ENCODE data around the gene DNAH11.
A peak's percentile ranks its signal among the peaks of the same experiment; 100 is the strongest.

DNAH11 gene

GRCh38 chr7:21943436-21943835 is 400.6 kb downstream of the DNAH11 start:
- peaks cover 0 to 35% (median 0%) of the 10 kb centered on the region in 11 experiments; a peak in 4 of 22 replicates for H4K20me1 ChIP-seq
- H3K4me2 ChIP-seq: peak overlapping the region; percentile 76 to 97 (median 90)
- H3K9me3 ChIP-seq (replicated peaks in 1 of 11): peaks cover 0 to 6% (median 5%) of the 10 kb centered on the region in 11 experiments; a peak in 15 of 22 replicates
- peak overlapping the region in 8 of 11 experiments; percentile 88 to 98 (median 93); a peak in 13 of 22 replicates for H3K9ac ChIP-seq
- no peak for TF ChIP-seq Cebpa-rat (IDR thresholded peaks at IDR 0.05)
- H3K27ac ChIP-seq: peak overlapping the region in 3 of 11 experiments; percentile 67 to 95 (median 80); a peak in 3 of 22 replicates
- no peaks in the 10 kb centered on the region for H3K27me3 ChIP-seq
- H3K4me3 ChIP-seq: peak overlapping the region in 6 of 10 experiments; percentile 11 to 89 (median 81); a peak in 7 of 20 replicates
- peaks cover 2 to 24% (median 16%) of the 10 kb centered on the region in 11 experiments; a peak in 18 of 22 replicates for H3K36me3 ChIP-seq
- peaks cover 63 to 86% (median 85%) of the 10 kb centered on the region in 10 experiments for H3K4me1 ChIP-seq

DNA sequence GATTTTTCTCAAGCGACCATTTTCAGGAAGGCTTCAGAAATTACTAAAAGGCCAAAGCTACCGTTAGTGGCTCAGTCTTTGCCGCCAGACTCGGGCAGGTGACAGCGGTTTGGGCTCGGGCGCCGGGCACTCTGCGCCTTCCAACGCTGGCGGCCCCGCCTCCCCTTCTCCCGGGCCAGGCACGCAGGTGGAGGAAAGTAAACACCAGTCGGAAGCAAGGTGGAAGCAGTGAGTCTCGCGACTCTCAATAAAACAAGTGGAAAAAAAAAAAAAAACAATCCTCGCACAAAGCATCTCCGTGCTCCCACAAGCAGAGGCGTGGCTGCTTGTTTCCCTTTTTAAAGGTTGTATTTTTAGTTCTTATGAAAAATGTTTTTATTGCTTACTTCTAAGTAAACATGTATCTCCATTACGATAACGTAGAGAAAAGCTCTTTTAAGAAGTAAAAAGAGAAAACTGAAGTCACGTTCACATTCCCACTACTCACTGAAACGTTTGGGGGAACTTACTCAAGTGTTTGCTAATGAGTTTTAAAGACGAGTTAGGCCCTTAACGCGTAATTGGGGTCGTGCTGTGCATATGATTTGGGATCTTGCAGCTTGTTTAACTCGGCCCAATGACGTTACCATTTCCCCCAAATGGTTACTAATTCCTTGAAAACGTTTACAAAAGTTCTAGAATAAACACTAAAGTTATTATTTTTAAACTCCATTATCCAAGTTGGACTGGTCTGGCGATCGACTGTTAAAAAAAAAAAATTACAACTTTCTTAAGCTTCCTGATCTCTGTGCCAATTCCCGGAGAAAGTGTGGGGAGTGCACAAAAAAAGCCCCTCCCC is 402.0 kb downstream of the DNAH11 start:
- TF ChIP-seq Cebpa-rat (IDR thresholded peaks at IDR 0.05): no peak
- Histone ChIP-seq H3K4me2 (peak overlapping the region; percentile 76 to 97 (median 90)), H3K4me3 (peak overlapping the region; percentile 78 to 89 (median 82)), H3K27ac (peak overlapping the region; percentile 90 to 98 (median 95)), H3K9ac (peak overlapping the region; percentile 88 to 98 (median 93)), H3K27me3 (no peaks in the 10 kb centered on the region), H3K36me3 (peaks cover 0 to 10% (median 5%) of the 10 kb centered on the region in 11 experiments; a peak in 6 of 22 replicates), H4K20me1 (peaks cover 0 to 22% (median 0%) of the 10 kb centered on the region in 11 experiments; a peak in 4 of 22 replicates), H3K9me3 (replicated peaks in 1 of 11) (no peaks in the 10 kb centered on the region), H3K4me1 (peaks cover 57 to 76% (median 73%) of the 10 kb centered on the region in 10 experiments)

- peak within 1 kb of the TSS; percentile 90 to 98 (median 95) for H3K27ac ChIP-seq
- peak within 1 kb of the TSS; percentile 78 to 89 (median 82) for H3K4me3 ChIP-seq
- no peaks in the 10 kb centered on the region for H3K27me3 ChIP-seq
- H3K4me2 ChIP-seq: peak within 1 kb of the TSS; percentile 76 to 97 (median 90)
- no peak for TF ChIP-seq Cebpa-rat (IDR thresholded peaks at IDR 0.05)
- H3K9me3 ChIP-seq (replicated peaks in 1 of 11): no peaks in the 10 kb centered on the region
- H3K9ac ChIP-seq: peak within 1 kb of the TSS; percentile 88 to 98 (median 93)
- H4K20me1 ChIP-seq: peaks cover 0 to 14% (median 0%) of the 10 kb centered on the region in 11 experiments; a peak in 4 of 22 replicates
- H3K36me3 ChIP-seq: peaks cover 0 to 2% (median 0%) of the 10 kb centered on the region in 11 experiments; a peak in 3 of 22 replicates
- peaks cover 49 to 68% (median 65%) of the 10 kb centered on the region in 10 experiments for H3K4me1 ChIP-seq
Observed at GRCh38 chr7:21945454-21946221, 402.8 kb downstream of the DNAH11 start, which contains the start of gene CDCA7L. Gene CDCA7L, minus strand, starts transcription at chr7:21945899. Its CDS starts 95 bp downstream, at chr7:21945804.

DNA sequence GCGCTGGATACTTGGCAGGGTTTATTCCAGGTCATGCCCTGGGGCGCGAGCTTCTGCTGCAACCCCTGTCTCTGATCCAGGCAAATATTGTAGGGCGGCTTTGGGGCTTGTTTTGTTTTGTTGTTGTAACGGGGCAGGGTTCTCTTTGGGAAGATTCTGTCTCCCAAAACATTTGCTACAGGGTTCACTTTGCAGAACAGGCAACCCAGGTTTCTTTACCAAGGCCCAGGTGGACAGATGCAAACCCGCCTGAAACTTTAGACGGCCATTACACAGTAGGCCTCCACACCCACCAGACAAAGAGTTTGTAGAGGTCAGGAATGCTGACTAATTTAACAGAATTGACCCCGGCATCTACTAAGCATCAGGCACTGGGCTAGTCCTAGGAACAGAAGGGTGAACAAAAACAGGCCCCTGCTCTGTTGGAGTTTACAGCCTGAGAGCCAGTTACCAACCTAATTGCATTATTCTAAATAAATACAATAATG is 403.4 kb downstream of the DNAH11 start:
- Histone ChIP-seq H3K27me3 (no peaks in the 10 kb centered on the region), H3K4me1 (peaks cover 44 to 62% (median 58%) of the 10 kb centered on the region in 10 experiments), H3K36me3 (no peaks in the 10 kb centered on the region), H3K4me3 (peak overlapping the region; percentile 78 to 89 (median 82)), H3K9ac (peak overlapping the region; percentile 88 to 98 (median 93)), H3K4me2 (peak overlapping the region; percentile 76 to 97 (median 90)), H4K20me1 (peaks cover 0 to 9% (median 0%) of the 10 kb centered on the region in 11 experiments; a peak in 4 of 22 replicates), H3K9me3 (replicated peaks in 1 of 11) (no peaks in the 10 kb centered on the region), H3K27ac (peak overlapping the region; percentile 90 to 98 (median 95))
- TF ChIP-seq Cebpa-rat (IDR thresholded peaks at IDR 0.05): no peak

DNA sequence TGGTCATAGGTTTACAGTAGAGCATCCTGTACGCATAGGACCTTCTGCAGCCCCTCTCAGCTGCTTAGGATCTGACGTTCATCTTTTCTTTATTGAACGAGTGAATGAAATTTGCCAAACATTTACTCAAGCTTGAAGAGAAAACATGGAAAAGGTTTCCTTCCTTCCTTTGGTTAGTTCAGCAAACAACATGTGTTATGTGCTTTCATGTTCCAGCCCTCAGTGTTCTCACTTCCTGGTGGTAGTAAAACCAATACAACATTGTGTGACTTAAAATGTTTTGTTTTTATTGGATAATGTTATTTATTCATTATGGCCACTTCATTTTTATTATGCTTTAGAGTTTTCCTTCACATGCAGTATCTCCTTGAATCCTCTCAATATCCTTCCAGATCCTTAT is 404.2 kb downstream of the DNAH11 start:
- peaks cover 36 to 54% (median 51%) of the 10 kb centered on the region in 10 experiments for H3K4me1 ChIP-seq
- TF ChIP-seq Cebpa-rat (IDR thresholded peaks at IDR 0.05): no peak
- no peak overlapping the region for H3K9ac ChIP-seq
- peak overlapping the region; percentile 76 to 97 (median 90); a peak in 21 of 22 replicates for H3K4me2 ChIP-seq
- H3K4me3 ChIP-seq: no peak overlapping the region
- no peaks in the 10 kb centered on the region for H3K27me3 ChIP-seq
- no peaks in the 10 kb centered on the region for H3K36me3 ChIP-seq
- H4K20me1 ChIP-seq: peaks cover 0 to 6% (median 0%) of the 10 kb centered on the region in 11 experiments; a peak in 3 of 22 replicates
- H3K27ac ChIP-seq: no peak overlapping the region
- no peaks in the 10 kb centered on the region for H3K9me3 ChIP-seq (replicated peaks in 1 of 11)

DNA sequence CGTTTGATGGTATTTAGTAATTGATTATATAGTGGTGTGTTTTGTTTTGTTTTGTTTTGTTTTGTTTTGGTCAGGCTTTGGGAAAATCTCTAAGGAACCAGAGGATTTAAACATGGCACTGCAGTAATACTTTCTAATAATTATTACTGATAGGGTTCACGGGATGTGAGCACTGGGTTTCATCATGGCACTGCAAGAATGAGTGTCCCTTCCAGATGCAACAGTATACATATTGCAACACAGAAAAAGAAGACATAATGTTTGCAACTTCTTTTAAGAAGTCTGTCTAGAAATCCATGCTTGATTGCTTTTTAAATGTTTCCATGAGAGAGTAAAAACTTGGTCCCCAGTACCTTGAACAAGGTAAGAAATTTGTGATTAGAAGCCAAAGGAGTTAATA is 405.1 kb downstream of the DNAH11 start:
- Histone ChIP-seq H3K4me2 (peak overlapping the region in 10 of 11 experiments; percentile 3 to 97 (median 90); a peak in 12 of 22 replicates), H3K27ac (no peak overlapping the region), H3K4me1 (peaks cover 29 to 45% (median 42%) of the 10 kb centered on the region in 10 experiments), H3K4me3 (no peak overlapping the region), H3K36me3 (no peaks in the 10 kb centered on the region), H3K9ac (no peak overlapping the region), H3K27me3 (no peaks in the 10 kb centered on the region), H3K9me3 (replicated peaks in 1 of 11) (no peaks in the 10 kb centered on the region), H4K20me1 (peaks cover 0 to 6% (median 0%) of the 10 kb centered on the region in 11 experiments; a peak in 3 of 22 replicates)
- no peak for TF ChIP-seq Cebpa-rat (IDR thresholded peaks at IDR 0.05)

- H3K9me3 ChIP-seq (replicated peaks in 1 of 11): no peaks in the 10 kb centered on the region
- H3K36me3 ChIP-seq: no peaks in the 10 kb centered on the region
- no peak overlapping the region for H3K27ac ChIP-seq
- H3K27me3 ChIP-seq: no peaks in the 10 kb centered on the region
- H4K20me1 ChIP-seq: peaks cover 0 to 2% (median 0%) of the 10 kb centered on the region in 11 experiments; a peak in 3 of 22 replicates
- H3K4me1 ChIP-seq: peaks cover 25 to 41% (median 37%) of the 10 kb centered on the region in 10 experiments
- H3K4me3 ChIP-seq: no peak overlapping the region
- no peak overlapping the region for H3K9ac ChIP-seq
- TF ChIP-seq Cebpa-rat (IDR thresholded peaks at IDR 0.05): no peak
- H3K4me2 ChIP-seq: peak overlapping the region in 6 of 11 experiments; percentile 3 to 91 (median 90); a peak in 7 of 22 replicates
Observed at GRCh38 chr7:21948364-21948763, 405.5 kb downstream of the DNAH11 start.

DNA sequence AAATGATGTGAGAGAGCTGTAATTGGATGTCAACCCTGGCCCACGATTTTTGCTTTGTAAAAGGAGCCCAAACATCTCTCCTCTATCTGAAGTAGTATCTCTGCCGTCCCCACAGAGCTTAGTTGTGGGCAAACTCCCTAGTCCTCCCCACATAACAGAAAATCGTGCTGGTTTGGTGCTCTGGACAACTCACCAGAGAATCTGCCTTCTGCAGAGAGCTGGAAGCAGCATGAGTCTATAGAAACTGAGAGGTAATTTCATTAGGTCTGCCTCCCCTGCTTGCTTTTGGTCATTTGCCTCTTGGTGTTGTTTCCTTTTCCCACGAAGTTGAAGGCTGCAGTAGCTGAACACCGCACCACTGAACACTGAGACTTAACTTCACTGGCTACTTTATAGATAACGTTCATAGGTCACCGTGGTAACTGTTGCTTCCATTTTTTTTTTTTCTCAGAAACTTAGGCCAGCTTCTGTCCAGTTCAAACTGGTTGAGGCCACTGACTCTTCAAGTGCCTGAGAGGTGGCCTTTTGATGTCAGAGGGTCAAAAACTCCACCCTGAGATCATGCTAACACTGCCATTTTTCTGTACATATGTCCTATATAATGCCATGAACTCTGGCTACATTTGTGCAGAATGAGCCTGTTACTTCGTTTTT is 406.2 kb downstream of the DNAH11 start:
- Histone ChIP-seq H4K20me1 (no peaks in the 10 kb centered on the region; a peak in 2 of 22 replicates), H3K27ac (no peak overlapping the region), H3K27me3 (no peaks in the 10 kb centered on the region), H3K4me1 (peaks cover 18 to 35% (median 31%) of the 10 kb centered on the region in 10 experiments), H3K36me3 (no peaks in the 10 kb centered on the region), H3K9ac (no peak overlapping the region), H3K4me2 (peak overlapping the region in 1 of 11 experiments; percentile 3; a peak in 1 of 22 replicates), H3K4me3 (no peak overlapping the region), H3K9me3 (replicated peaks in 1 of 11) (no peaks in the 10 kb centered on the region)
- no peak for TF ChIP-seq Cebpa-rat (IDR thresholded peaks at IDR 0.05)
